IgD-negative memory B cell (primary cell): ENCODE results near the gene KIDINS220. TPM values are rescaled to one million over a fixed set of nuclear protein-coding genes. Genes with fewer than 3 reads are reported as not detected.
A peak's percentile ranks its signal among the peaks of the same experiment; 100 is the strongest.

Source experiments
- H3K27ac Mint-ChIP-seq, 3 donors: one replicate each; pipeline ENCODE4 v1.8.0; 2020 to 2022; ENCODE audit warnings: mild to moderate bottlenecking in 3 of 3, mixed read lengths in 3 of 3, moderate library complexity in 1 of 3
- H3K27me3 Mint-ChIP-seq: one replicate; pipeline ENCODE4 v1.8.0; 2021; ENCODE audit warnings: mixed read lengths
- H3K36me3 Mint-ChIP-seq: one replicate; pipeline ENCODE4 v1.8.0; 2020; ENCODE audit warnings: mild to moderate bottlenecking, mixed read lengths
- H3K4me1 Mint-ChIP-seq, 3 donors: one replicate each; pipeline ENCODE4 v1.8.0; 2020 to 2022; ENCODE audit warnings: mixed read lengths in 3 of 3, mild to moderate bottlenecking in 1 of 3
- H3K4me3 Mint-ChIP-seq, 4 donors: one replicate each; pipeline ENCODE4 v1.8.0; 2020 to 2022; ENCODE audit warnings: mild to moderate bottlenecking in 4 of 4, mixed read lengths in 4 of 4, moderate library complexity in 3 of 4
- H3K9me3 Mint-ChIP-seq, 3 donors: one replicate each; pipeline ENCODE4 v1.8.0; 2020 to 2021; ENCODE audit warnings: mixed read lengths in 3 of 3, mild to moderate bottlenecking in 1 of 3
- polyA plus RNA-seq: library from polyadenylated mRNA; unstranded; fragments of 300-500 nt; fragmentation: Illumina TruSeq; gene quantifications from one replicate; pipeline ENCODE4 v1.2.3, GENCODE V29; 2021

Gene KIDINS220
- polyA plus RNA-seq, 1 donor from 2014 or later, result 17.6 TPM

DNA sequence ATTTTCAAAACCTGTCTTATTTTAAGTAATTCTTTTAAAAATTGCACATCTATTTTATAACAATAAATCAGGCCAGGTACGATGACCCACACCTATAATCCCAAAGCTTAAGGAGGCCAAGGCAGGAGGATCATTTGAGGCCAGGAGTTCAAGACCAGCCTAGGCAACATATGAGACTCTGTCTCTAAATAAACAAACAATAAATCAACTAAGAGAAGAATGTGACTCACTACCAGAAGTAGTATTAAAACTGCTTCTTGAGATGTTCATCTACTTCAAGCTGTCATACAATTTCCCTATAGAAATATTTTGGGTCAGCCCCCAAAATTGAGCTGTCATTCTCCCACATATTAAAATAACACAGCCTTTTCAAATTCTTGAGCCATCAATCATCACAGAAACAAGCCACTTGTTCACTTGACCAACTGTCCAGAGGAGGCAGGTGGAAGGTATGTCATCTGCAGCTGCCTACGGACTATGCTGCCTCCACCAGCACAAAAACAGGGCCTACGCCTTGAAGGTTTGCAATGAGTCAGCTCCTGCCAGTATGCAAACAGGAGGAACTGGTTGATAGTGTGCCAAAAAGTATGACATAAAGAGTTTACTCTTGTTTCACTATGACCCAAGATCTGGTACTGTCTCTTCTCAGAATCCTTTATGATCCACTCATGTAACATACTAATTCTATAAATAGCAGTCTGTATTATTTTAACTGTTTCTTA lies 33.6 kb downstream of the KIDINS220 start:
- H3K4me3 Mint-ChIP-seq, result no peak overlapping the region
- H3K4me1 Mint-ChIP-seq, result no peaks in the 10 kb centered on the region
- peaks cover 9% of the 10 kb centered on the region for H3K36me3 Mint-ChIP-seq
- H3K27ac Mint-ChIP-seq, result peak overlapping the region in 1 of 3 donors; percentile 55
- H3K9me3 Mint-ChIP-seq, result no peaks in the 10 kb centered on the region
- no peaks in the 10 kb centered on the region for H3K27me3 Mint-ChIP-seq

DNA sequence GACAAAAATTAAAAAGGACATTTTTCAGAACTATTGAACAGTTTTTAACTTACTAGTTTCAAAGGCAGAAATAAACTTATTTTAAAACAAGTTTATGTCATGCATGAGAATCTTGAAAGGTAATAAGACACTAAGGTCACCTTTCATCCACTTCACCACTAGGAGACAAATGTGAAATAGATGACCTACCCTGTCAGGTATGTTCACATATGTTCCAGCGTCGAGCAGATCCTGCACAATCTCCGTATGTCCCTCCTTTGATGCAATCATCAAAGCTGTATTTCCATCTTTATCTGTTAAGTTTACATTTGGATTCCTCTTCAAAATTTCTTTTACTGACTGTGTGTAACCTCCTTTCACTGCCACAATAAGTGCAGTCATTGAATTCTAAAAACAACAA lies 34.7 kb downstream of the KIDINS220 start:
- Mint-ChIP-seq H3K27ac (no peak overlapping the region), H3K9me3 (no peaks in the 10 kb centered on the region), H3K27me3 (no peaks in the 10 kb centered on the region), H3K36me3 (peaks cover 9% of the 10 kb centered on the region), H3K4me3 (no peak overlapping the region), H3K4me1 (no peaks in the 10 kb centered on the region)

DNA sequence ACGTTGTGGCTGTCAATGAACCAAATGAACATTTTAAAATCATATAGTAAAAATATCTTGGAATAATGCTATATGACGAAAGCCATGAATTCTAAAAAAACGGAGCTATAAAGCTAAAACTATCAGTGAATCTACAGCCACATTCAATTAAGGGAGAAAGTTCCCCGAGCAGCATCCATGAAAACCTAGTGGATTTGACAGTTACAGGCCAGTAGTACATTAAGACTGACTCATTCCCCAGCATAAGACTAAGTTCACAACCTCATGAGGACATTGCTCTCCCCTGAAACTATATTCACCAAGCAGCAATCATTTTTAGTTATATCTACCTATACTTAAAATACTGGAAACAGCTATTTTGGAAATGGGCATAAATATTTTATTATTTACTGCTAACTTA lies 36.6 kb downstream of the KIDINS220 start:
- Mint-ChIP-seq H3K4me1 (no peaks in the 10 kb centered on the region), H3K9me3 (no peaks in the 10 kb centered on the region), H3K36me3 (peaks cover 9% of the 10 kb centered on the region), H3K27me3 (no peaks in the 10 kb centered on the region), H3K27ac (no peak overlapping the region), H3K4me3 (no peak overlapping the region)

DNA sequence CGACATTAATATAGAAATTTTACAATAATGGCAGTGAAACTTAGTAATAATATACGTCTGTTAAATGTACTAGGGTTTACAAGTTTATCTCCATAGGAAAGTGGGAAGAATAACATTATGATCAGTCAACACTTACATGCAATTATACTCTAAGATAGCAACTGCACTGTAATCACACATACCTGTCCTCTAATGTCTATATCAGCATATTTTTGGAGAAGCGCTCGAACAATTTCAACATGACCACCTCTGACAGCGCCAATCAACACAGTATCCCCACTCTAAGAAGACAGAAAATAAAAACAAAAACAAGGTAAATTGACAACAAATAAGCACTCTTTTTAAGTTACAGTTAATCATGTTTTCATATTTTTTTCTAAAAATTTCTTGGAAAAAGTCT lies 37.2 kb downstream of the KIDINS220 start:
- no peaks in the 10 kb centered on the region for H3K27me3 Mint-ChIP-seq

DNA sequence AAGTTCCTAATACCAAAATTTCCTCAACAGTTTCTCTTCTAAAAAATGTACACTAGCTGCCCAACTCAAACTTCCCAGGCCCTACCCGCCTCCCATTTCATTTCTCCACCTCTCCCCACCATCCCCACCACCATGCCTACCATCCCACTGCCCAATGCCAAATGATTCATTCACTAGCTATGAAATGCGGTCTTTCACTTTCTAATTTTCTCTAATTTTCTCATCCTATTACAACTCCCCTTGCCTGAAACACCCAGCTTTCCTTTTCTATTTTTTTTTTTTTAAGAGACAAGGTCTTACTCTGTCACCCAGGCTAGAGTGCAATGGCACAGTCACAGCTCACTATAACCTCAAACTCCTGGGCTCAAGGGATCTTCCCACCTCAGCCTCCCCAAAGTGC lies 38.4 kb downstream of the KIDINS220 start:
- no peak overlapping the region for H3K27ac Mint-ChIP-seq
- H3K9me3 Mint-ChIP-seq, result no peaks in the 10 kb centered on the region
- no peaks in the 10 kb centered on the region for H3K27me3 Mint-ChIP-seq
- no peaks in the 10 kb centered on the region for H3K4me1 Mint-ChIP-seq
- no peak overlapping the region for H3K4me3 Mint-ChIP-seq
- peaks cover 15% of the 10 kb centered on the region for H3K36me3 Mint-ChIP-seq

More for the DNA sequence above, 37.2 kb downstream of the KIDINS220 start:
- Mint-ChIP-seq H3K4me1 (no peaks in the 10 kb centered on the region), H3K36me3 (peaks cover 9% of the 10 kb centered on the region), H3K4me3 (no peak overlapping the region), H3K9me3 (no peaks in the 10 kb centered on the region), H3K27ac (no peak overlapping the region)

DNA sequence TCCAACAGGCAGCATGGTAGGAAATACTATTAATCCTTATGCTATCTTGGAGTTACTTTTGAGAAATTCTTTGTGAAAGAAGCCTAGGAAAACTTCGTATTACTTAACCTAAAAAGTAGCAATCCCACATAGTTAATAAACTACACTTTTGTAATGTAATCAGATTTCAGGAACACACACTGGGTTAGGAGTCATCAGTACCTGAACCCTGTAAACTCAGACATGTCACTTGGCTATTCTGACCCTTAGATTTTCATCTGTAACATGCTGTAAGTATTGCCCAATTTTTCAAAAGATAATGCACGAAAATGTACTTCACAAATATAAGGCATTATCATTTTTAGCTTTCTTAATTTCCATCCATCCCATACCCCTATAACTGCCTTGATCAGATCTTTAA lies 39.0 kb downstream of the KIDINS220 start:
- Mint-ChIP-seq H3K27ac (no peak overlapping the region), H3K4me3 (no peak overlapping the region), H3K9me3 (no peaks in the 10 kb centered on the region), H3K4me1 (no peaks in the 10 kb centered on the region), H3K36me3 (peaks cover 15% of the 10 kb centered on the region), H3K27me3 (no peaks in the 10 kb centered on the region)

DNA sequence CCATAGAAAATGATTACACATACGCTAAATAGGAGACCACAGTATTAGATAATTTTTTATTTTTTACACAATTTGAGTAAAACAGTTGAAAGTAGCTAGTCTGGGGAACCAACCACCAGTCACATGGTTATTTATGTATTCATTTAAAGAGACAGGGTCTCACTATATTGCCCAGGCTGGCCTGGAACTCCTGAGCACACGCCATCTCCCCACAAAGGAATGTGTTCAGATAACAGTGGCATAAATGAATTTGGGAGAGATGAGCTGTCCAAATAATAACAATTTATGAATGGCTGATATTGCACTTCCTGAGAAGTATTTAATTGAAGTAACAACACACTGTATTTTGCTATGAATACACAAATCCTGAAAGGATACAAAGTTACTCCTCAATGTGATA lies 39.7 kb downstream of the KIDINS220 start:
- Mint-ChIP-seq H3K36me3 (peaks cover 13% of the 10 kb centered on the region), H3K4me1 (no peaks in the 10 kb centered on the region), H3K27me3 (no peaks in the 10 kb centered on the region), H3K4me3 (no peak overlapping the region), H3K9me3 (no peaks in the 10 kb centered on the region), H3K27ac (no peak overlapping the region)

DNA sequence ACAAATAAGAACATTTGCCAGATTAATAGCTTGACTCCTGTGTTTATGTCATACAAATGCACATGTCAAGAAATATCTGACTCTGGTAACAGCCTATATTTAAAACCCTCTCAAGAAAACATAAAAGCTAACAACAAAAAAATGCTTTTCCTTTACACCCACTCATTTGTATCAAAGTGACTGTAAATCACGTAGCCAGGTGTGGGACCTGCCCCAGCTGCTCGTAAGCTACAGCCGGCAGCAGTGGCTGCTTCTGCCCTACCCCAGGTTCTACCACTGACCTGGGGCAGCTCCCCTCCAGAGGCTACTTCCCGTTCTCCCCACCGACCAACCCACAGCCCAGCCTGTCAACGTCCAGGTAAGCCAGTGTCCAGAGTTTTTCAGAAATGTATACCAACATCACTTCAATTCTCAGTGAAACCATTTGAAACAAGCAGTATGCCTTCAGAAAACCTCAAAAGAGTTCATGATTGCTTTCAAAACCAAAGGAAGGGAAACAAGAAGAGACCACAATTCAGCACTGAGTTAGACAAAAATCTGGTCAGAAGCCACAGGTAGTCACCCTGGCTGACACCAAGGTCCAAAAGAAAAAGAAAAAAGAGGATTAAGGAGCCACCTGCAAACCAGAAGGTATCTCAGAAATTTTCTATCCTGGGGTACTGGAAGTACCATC lies 40.4 kb downstream of the KIDINS220 start:
- peak overlapping the region in 1 of 3 donors; percentile 40 for H3K27ac Mint-ChIP-seq
- H3K36me3 Mint-ChIP-seq, result peaks cover 13% of the 10 kb centered on the region
- H3K27me3 Mint-ChIP-seq, result no peaks in the 10 kb centered on the region

DNA sequence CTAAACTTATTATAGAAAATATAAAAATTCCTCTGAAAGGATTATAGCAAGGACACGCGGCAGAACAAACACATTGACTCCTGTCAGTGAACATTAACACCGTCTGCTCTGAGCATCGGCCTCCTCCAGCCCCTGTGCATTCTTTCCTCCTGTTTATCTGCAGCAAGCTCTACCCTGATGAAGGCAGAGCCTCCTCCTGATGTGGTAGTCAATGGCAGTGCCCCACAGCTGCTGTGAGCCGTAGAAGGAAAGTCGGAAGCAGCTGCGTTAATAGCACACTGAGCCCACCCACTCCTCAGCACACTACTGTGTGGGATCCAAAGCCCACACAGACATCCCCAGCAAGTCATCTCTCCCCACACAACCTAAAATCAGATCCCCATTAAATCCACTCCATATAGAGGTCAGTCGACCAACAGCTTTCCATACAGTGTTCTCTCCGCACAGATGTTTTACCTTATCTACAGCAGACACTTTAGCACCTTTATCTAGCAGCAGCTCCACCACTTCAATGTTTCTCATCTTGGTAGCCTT lies 41.0 kb downstream of the KIDINS220 start:
- no peak overlapping the region for H3K27ac Mint-ChIP-seq
- peaks cover 13% of the 10 kb centered on the region for H3K36me3 Mint-ChIP-seq
- H3K27me3 Mint-ChIP-seq, result no peaks in the 10 kb centered on the region
- H3K9me3 Mint-ChIP-seq, result no peaks in the 10 kb centered on the region
- H3K4me3 Mint-ChIP-seq, result no peak overlapping the region
- no peaks in the 10 kb centered on the region for H3K4me1 Mint-ChIP-seq

More for the DNA sequence above, 40.4 kb downstream of the KIDINS220 start:
- Mint-ChIP-seq H3K9me3 (no peaks in the 10 kb centered on the region), H3K4me3 (no peak overlapping the region), H3K4me1 (no peaks in the 10 kb centered on the region)

DNA sequence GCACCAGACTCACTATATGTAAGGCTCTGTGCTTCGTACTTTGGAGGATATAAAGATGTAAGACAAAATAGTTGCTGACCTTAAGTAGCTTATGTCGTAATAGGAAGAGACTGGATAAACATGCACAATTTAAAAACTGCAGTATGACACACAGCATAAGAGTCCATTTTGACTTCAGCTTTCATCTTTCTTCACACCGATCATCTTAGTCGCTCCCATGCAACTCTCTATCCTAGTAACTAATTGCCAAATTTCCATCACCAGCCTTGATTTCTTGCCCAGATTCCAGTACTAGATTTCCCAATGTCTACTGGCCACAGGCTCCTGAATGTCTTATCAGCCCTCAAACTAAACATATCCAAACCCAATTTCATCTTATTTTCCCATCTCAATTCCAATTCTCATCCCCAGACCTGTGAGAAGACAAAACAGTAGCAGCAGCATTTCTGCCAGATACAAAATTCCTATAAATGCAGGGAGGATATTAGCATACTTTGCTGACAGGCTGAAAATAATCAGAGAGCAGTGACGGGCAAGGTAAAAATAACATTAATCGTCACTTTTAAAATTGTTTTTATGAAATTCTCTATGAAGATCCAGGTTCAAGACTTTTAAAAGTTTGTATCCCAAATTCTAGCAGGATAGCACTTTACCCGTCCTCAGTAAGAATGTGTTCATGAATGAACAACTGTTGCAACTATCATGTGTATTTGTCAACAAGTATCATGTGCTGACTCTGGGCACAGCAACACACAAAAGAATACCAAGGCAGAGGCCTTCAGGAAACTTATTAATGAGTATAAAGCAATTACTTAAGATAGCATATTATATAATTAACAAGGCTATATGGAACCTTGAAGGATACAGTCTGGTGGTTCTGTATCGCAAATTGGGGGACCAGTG lies 42.2 kb downstream of the KIDINS220 start:
- Mint-ChIP-seq H3K36me3 (peaks cover 15% of the 10 kb centered on the region), H3K4me3 (no peak overlapping the region), H3K9me3 (no peaks in the 10 kb centered on the region), H3K27ac (no peak overlapping the region), H3K4me1 (peaks cover 0 to 2% (median 0%) of the 10 kb centered on the region in 3 donors), H3K27me3 (no peaks in the 10 kb centered on the region)

DNA sequence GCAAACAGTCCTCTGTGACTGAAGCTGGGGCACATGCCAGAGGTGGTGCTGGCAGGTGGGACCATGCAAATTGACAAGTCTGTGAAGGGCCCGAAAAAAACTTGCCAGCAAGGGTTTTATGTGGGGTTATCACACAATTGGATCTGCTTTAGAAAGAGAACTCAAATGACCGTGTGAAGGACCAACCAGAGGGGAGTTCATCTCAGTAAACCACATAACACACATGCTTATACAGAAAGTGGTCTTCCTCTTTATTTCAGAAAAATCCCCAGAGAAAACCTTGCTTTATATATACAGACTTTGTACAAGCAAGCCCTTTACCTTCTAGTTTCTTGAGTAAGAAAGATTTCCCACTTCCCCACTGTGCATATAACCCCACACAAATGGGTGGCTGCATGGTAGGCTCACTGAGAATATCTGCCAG lies 46.7 kb downstream of the KIDINS220 start:
- peak overlapping the region in 1 of 3 donors; percentile 24 for H3K27ac Mint-ChIP-seq
- H3K4me1 Mint-ChIP-seq, result peaks cover 0 to 3% (median 2%) of the 10 kb centered on the region in 3 donors
- H3K9me3 Mint-ChIP-seq, result peaks cover 0 to 3% (median 2%) of the 10 kb centered on the region in 3 donors
- H3K27me3 Mint-ChIP-seq, result no peaks in the 10 kb centered on the region
- H3K36me3 Mint-ChIP-seq, result peaks cover 20% of the 10 kb centered on the region
- no peak overlapping the region for H3K4me3 Mint-ChIP-seq

DNA sequence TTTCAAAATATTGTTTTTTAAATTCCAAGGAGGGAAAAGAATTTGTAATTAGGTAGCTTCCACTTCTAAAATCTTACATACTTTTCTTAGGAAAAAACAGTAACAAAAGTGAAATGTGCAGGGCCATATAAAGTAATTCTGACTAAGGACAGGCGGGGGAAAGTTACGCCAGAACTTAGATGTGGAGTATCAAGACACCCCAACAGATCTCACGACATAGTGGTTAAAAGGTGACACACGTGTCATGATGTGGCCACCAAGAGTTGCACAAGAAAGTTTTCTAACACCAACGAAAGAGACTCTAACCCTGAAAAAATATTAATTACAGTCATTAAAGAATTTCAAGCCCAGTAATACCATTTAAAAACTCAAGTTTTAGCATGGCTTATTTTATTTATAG lies 51.0 kb downstream of the KIDINS220 start:
- H3K4me1 Mint-ChIP-seq, result peaks cover 0 to 6% (median 5%) of the 10 kb centered on the region in 3 donors
- H3K27me3 Mint-ChIP-seq, result no peaks in the 10 kb centered on the region
- H3K9me3 Mint-ChIP-seq, result peaks cover 0 to 3% (median 2%) of the 10 kb centered on the region in 3 donors
- no peak overlapping the region for H3K27ac Mint-ChIP-seq
- H3K36me3 Mint-ChIP-seq, result peaks cover 24% of the 10 kb centered on the region
- no peak overlapping the region for H3K4me3 Mint-ChIP-seq

DNA sequence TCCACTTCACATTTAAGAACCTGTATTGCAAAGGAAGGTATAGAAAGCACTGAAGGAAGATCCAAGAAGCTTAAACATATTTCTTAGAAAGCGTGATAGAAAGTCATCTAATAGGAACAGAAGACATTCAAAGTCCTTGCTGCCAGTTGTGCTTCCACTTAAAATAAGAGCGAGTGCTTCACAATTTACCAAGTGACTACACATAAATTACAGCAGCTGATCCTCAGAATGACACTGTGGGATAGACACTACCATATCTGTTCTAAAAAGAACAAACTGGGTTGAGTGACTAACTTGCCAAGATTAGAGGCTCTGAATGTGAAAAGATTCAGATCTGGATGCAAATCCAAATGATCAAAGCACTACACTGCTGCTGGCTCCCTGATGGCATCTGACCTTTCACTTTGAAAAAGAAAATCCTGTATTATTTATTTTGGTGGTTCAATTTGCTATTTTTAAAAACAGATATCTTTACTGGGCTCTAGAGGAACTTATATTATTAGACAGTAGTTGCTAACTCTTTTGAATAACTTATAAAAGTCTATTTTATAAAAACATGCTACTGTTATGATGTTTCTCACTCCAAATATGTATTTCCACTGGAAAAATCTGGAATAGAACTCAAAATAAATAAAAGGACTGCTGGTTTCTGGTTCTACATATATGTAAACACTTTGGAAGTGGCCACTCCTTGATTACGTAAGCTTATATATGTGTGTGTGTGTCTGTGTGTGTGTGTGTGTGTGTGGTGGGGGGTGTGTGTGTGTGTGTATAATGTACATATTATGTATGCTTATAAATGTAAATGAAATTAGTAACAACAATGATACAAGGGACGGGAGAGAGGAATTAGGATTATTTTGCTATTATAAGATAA lies 57.4 kb downstream of the KIDINS220 start:
- no peaks in the 10 kb centered on the region for H3K27me3 Mint-ChIP-seq
- H3K27ac Mint-ChIP-seq, result no peak overlapping the region
- H3K4me1 Mint-ChIP-seq, result peaks cover 0 to 4% (median 2%) of the 10 kb centered on the region in 3 donors
- peaks cover 22% of the 10 kb centered on the region for H3K36me3 Mint-ChIP-seq
- no peaks in the 10 kb centered on the region for H3K9me3 Mint-ChIP-seq
- no peak overlapping the region for H3K4me3 Mint-ChIP-seq

DNA sequence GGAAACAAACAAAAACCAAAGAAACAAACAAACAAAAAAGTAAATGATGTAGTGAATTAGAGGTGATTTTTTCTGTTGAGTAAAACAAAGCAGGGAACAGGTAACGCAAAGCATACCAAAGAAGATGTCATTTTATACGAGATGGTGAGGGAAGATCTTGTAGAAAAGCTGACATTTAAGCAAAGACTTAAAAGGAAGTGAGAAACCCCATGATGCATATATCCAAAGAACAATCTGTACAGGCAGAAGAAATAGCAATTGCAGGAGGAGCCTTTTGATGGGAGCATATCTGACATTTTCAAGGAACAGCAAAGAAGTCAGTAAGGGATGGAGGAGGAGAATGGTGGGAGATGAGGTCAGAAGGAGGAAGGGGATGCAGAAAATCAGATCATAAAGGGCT lies 63.0 kb downstream of the KIDINS220 start:
- Mint-ChIP-seq H3K27ac (no peak overlapping the region), H3K4me1 (no peaks in the 10 kb centered on the region), H3K9me3 (no peaks in the 10 kb centered on the region), H3K4me3 (no peak overlapping the region), H3K27me3 (no peaks in the 10 kb centered on the region), H3K36me3 (peaks cover 19% of the 10 kb centered on the region)
